ENCODE measurements around the gene PLA2G1B.
"Not testable (repeated sequence)": the region's sequence is repeated elsewhere in the genome, so short reads cannot be mapped to it uniquely, and the experiment has no call there.

GRCh38 chr12:120335447-120335846 is 7.9 kb upstream of the PLA2G1B start:
- not testable (repeated sequence) for TF ChIP-seq CTCF (conservative IDR thresholded peaks at IDR 0.05; ENCODE audit: low read length); EZH2phosphoT487 (IDR thresholded peaks at IDR 0.05; ENCODE audit: borderline replicate concordance)

All from Loucy (cell line).